Ureter (tissue), 1 donor: Measurements from ENCODE around the gene TBL1Y. TPM values are rescaled to one million over a fixed set of nuclear protein-coding genes. Genes with fewer than 3 reads are reported as not detected.
"Not testable (repeated sequence)": the region's sequence is repeated elsewhere in the genome, so short reads cannot be mapped to it uniquely, and the experiment has no call there.

Experiments used
- DNase-seq: peaks from one replicate; pipeline ENCODE4 v3.0.0-alpha.2; 2020; ENCODE audit warnings: low spot score
- total RNA-seq: library from RNA; stranded (reverse); gene quantifications from one replicate; pipeline ENCODE4 v1.2.4, GENCODE V29; 2023
- donor health status: DM: yes; HTN: yes; CAD: no.

Gene TBL1Y
- total RNA-seq, 1 donor from 2014 or later, result not detected

DNA sequence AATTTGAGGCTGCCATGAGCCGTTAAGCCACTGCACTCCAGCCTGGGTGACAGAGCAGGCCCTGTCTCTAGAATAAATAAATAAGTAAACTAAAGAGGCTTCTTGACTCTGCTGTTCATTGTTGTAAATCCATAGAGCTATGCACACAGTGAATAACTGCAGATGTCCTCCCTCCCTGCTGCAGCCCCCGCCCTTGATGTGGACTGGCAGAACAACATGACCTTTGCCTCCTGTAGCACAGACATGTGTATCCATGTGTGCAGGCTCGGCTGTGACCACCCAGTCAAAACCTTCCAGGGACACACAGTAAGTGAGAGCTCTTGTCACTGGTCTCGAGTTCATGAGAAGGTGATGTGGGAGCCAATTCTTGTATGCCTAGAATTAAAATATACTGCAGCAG, 170.1 kb downstream of the TBL1Y start:
- DNase-seq, result not testable (repeated sequence)

DNA sequence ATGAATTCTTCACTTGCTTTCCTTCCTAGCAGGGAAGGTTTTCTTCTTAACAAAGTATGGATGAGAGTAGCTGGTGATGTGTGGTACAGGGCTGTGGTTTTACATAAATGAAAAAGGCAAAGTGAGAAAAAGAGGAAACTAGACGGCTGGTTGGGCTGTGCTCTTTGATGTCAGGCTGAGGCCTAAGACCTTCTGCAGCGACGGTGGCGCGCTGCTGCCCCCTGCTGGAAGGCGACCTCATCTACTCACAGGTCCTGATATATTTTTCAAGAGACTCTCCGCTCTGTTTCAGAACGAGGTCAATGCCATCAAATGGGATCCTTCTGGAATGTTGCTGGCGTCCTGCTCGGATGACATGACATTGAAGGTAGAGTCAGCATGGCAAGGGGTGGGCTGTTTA, 175.1 kb downstream of the TBL1Y start:
- DNase-seq, result no peak

DNA sequence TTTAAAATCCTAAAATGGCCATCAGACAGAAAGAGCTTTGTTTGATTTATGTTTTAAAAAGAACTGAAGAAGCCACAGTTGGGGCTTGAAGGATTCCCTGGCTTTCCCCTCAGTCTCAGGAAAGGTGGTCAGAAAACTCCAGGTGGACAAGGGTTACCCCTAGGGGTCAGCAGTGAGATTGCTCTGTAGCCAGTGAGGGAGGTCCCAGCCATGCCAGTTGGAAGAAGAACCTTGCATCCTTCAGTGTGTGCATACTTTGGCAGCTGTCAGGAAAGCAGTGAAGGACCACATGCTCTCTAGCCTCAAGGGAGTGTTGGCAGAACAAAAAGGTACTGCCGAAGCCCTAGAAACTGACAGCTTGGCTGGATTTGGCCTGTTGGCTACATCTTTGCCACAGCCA, 182.3 kb downstream of the TBL1Y start:
- DNase-seq, result no peak

DNA sequence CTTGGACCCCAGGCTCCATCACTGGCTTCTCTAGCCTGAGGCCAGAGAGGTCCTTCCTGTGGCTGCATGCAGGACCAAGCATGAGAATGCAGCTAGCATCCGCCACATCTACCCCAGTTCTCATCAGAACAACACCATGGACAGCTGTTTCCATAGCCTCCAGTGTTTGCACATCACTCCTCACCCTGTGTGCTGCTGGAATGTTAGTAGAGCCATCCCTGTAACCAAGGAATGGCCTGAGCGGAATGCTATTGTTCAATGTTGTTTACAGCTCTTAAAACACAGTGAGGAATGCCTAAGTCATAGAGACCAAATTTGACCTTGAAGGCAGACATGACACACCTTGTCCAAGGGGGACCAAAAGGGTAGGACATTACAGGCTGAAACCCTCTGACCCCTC, 183.9 kb downstream of the TBL1Y start:
- DNase-seq, result no peak

DNA sequence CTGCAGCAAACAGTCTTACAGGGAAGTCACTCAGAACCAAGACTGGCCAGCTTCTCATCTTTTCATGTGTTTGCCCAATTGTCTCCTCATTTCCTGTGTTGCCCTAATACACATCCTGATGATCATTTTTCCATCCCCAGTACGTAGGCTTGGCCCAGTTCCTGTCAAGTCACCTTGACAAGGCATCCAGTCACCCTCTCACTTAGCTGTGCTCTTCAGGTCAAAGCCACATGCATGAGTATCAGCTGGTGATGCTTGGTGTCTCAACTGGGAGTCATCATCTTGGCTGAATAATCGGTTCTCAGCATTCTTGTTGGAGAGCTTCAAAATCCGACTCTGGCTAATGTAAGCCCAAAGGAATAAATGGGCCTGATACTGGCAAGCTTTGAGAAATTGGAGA, 186.5 kb downstream of the TBL1Y start:
- DNase-seq, result no peak

DNA sequence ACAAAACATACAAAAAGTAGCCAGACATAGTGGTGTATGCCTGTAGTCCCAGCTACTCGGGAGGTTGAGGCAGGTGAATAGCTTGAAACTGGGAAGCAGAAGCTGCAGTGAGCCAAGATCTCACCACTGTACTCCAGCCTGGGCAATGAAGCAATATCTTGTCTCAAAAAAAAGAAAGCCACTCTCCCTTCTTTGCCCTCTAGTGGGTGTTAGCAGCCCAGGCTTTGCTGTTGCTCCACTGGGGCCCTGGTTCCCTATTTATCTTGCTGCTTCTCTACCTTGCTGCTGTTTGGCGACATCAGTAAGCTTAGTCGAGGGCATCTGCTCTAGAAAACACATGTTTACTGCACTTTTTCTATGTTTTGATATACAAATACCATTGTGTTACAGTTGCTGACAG, 189.2 kb downstream of the TBL1Y start:
- no peak for DNase-seq

DNA sequence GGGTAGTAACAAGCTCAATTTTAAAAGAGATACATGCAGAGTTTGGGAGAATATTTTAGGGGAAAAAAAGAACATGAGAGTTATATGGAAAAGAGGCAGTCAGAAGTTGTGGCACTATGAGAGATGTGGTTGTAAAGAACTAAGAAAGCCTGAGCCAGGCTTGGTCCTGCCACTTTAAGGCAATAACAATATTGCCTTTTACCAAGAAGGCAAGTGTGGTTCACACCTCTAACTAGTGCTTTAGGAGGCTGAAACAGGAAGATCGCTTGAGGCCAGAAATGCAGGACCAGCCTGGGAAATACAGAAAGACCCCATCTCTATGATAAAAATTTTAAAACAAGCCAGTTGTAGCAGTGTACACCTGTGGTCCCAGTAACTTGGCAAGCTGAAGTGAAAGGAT, 192.2 kb downstream of the TBL1Y start:
- DNase-seq, result no peak

DNA sequence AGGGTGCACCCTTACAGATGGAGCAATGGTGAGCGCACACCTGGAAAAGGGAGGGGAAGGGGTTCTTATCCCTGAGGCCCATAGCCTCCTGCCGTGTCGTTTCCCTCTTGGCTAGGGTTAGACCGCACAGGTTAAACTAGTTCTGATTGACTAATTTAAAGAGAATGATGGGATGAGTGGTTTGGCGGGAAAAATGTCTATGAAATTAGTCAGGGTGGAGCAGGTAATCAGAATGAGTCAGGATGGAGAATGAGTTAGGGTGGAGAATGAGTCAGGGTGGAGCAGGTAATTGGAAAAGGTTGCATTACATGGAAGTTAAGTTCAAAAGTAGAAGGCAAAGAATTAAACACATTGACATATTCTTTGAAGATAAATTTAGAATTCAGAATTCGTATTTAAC, 196.7 kb downstream of the TBL1Y start:
- no peak for DNase-seq

DNA sequence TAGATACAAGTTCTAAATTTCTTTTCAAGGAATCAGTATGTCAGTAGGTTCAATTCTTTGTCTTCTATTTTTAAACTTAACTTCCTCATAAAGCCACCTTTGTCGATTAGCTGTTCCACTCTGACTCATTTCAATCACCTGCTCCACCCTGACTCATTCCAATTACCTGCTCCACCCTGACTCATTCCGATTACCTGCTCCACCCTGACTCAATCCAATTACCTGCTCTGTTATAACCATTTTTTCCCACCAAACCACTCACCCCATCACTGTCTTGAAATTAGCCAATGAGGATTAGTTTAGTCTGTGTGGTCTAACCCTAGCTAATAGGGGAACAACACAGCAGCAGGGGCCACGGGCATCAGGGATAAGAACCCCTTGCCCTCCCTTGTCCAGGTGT, 199.6 kb downstream of the TBL1Y start:
- DNase-seq, result no peak

DNA sequence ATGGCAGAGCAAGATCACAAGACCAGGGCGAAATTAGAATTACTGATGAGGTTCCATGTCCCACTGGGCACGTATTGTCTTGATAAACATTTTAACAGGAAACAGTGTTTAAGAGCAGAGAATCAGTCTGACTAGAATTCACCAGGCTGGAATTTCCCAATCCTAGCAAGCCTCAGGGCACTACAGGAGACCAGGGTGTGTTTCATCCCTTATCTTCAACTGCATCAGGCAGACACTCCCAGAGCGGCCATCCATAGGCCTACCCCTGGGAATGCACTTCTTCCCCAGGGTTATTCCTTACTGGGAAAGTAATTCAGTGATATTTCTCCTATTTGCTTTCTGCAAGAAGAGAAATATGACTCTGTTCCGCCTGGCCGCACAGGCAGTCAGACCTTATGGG, 205.4 kb downstream of the TBL1Y start:
- DNase-seq, result no peak

DNA sequence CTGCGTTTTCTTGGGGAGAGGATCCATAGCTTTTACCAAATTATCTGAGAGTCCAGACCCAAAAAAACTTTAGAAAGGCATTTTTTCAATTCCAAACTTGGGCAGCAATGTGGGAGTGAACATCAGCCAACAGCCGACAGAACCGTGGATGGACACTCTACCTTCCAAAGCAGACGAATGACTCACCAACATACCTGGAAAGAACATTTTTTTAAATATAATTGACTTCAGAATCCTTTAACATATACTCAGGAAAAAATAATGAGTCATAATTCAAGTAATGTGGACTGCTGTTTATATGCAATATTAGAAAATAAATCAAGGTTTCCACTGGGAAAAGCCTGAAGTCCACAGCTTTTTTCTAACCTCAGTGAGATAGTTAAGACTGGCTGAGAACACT, 211.7 kb downstream of the TBL1Y start:
- DNase-seq, result no peak

DNA sequence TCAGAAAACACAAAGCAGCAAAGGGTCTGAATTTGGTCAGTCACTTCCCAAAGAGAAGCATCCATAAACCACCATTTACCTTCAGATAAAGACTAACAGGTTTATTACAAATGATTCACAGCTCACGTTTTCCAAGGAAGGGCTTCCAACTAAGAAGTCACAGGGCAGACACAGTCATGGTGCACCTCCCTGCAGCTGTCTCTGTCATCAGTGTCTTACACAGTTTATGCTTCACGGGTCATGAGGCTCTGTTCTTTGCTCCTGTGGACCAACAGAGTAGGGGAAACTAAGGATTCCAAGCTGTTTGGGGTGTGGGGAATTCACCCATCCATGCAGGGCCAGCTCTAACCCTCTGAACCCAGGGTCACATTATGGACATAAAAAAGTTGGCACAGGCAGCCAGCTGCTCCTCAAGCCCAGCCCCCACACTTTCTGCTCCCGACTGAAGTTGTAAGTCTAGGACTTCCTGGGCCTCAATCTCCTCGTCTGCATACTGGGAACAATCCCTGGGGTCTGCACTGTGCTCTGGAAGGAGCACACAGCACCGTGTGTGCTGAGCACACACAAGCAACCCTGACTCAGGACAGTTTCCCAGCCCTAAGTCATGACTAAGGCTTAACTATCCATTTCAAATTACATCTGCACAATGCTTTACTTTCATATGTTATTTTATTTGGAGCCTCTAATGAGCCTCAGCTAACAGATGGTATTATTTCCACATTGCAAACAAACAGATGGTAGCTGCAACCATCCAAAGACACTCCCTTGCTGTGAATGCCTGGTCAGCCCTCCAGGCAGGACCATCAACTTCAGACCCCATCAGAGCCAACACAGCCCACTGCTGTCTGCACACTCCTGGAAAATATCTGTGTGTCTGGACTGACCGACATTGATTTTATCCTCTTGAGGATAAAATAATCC, 214.9 kb downstream of the TBL1Y start:
- DNase-seq, result no peak

DNA sequence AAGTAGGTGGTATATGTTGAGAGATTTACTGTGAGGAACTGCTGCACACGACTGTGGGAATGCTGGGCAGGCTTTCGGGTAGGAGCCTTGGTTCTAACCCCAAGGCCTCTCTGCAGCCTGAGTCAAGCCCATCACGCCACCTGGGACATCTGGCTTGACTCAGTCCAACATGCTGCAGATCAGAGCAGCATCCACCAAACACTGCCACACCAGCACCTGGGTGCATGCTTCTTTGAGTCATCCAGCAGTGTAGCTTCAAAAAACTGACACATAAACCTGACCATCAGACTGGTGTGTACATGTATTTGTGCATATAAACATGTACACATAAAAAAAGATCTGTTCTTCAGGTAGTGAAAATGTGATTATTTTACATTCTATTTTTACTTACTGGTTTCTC, 217.7 kb downstream of the TBL1Y start:
- no peak for DNase-seq

Other genes with a start within 250 kb of the TBL1Y start
- gene AMELY, start 1.1 kb downstream of the TBL1Y start, total RNA-seq, result not detected